NCI-H1092 (cell line): Measurements from ENCODE around the gene TCF19.

ENCODE experiments used
- DNase-seq: peaks from one replicate; lab custom pipeline; 2025; lab: John Stamatoyannopoulos, UW

Gene TCF19

GRCh38 chr6:31210123-31210522 lies 51.7 kb downstream of the TCF19 start:
- DNase-seq, result no peak

DNA sequence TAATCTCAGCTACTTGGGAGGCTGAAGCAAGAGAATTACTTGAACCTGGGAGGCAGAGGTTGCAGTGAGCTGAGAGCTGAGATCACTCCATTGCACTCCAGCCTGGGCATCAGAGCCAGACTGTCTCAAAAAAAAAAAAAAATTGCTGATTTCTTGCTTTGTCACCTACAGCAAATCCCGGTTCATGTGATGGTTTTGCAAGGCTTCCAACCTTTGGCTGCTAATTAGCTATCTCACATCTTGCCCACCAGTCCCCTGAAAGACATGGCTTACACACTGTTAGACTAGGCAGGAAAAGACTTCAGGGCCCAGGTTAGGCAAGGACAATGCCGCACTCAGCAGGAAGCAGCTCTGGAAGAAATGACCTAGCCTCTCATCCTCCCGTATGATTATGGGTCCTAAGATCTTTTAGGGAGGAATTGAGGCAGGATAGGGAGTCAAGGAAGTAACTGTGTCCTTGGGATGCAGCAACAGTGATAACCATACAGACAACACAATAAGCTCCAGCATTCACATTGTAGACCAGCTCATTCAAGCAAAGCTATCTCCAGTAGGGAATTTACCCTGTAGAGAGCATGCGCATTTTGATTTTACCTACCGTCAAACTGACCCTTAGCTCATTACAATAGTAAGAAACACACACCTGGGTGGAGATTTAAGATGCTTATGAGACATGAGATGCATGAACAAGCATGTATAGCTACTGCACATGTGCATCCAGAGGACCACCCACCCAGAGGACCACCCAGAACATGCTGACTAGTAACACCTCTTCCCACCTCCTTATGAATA lies 52.5 kb downstream of the TCF19 start:
- DNase-seq, result no peak
